Measurements from ENCODE around the gene HAGHL. TPM values are rescaled to one million over a fixed set of nuclear protein-coding genes. Genes with fewer than 3 reads are reported as not detected.
A peak's percentile ranks its signal among the peaks of the same experiment; 100 is the strongest.

HAGHL gene
- total and polyA plus RNA-seq, 2 of the 8 experiments (the other 6 are each of a cell fraction or from before 2014, with no cell fraction given) = 26.6 to 26.9 TPM

GRCh38 chr16:714558-715476 lies 12.1 kb upstream of the HAGHL start, which contains the start of gene METRN:
Gene METRN, plus strand, starts transcription at chr16:715118. Its CDS starts 172 bp downstream, at chr16:715290.
- Histone ChIP-seq H3K56ac (replicated peaks; ENCODE audit: insufficient read length, low read depth, low read length) (no peak within 1 kb of the TSS), H3K18ac (ENCODE audit: extremely low read depth, low read length) (peak within 1 kb of the TSS; percentile 48), H3K9me3 (ENCODE audit: insufficient read depth in 2 of 2, low read depth in 1 of 2, low read length in 1 of 2) (no peaks in the 10 kb centered on the region), H4K5ac (ENCODE audit: insufficient read length, low read depth, low read length) (no peak within 1 kb of the TSS), H3K4me2 (ENCODE audit: insufficient read depth in 1 of 2, low read depth in 2 of 2, low read length in 2 of 2) (peak within 1 kb of the TSS; percentile 53 to 83), H4K20me1 (replicated peaks in 1 of 2; ENCODE audit: control insufficient read depth in 1 of 2, insufficient read depth in 2 of 2, low read length in 2 of 2) (peaks cover 2 to 8% of the 10 kb centered on the region in 2 experiments), H2BK5ac (ENCODE audit: low read depth, low read length) (no peak within 1 kb of the TSS; the same call in 1 of the 2 replicates), H2BK15ac (ENCODE audit: low read length) (no peak within 1 kb of the TSS), H3K79me2 (ENCODE audit: control insufficient read depth in 1 of 2, insufficient read depth in 2 of 2, low read length in 2 of 2) (no peaks in the 10 kb centered on the region), H2BK120ac (replicated peaks; ENCODE audit: low read depth, low read length) (no peak within 1 kb of the TSS), H2AK5ac (ENCODE audit: low read depth, low read length) (peak within 1 kb of the TSS; percentile 75; the same call in 1 of the 2 replicates), H3K23ac (ENCODE audit: insufficient read length) (no peak within 1 kb of the TSS), H3K4me3 (ENCODE audit: extremely low read depth in 1 of 4, insufficient read depth in 2 of 4, low read depth in 3 of 4, low read length in 4 of 4) (peak within 1 kb of the TSS; percentile 41 to 74 (median 44); a peak in 7 of 8 replicates), H3K23me2 (ENCODE audit: low read depth, low read length) (peaks cover 11% of the 10 kb centered on the region; the same call in 1 of the 2 replicates), H3K27me3 (replicated peaks in 1 of 4; ENCODE audit: control insufficient read depth in 3 of 4, extremely low read depth in 1 of 4, insufficient read depth in 3 of 4, low read length in 3 of 4) (peaks cover 0 to 51% (median 27%) of the 10 kb centered on the region in 4 experiments; a peak in 6 of 7 replicates), H3K9ac (replicated peaks in 1 of 4; ENCODE audit: extremely low read depth in 1 of 4, low read depth in 3 of 4, low read length in 3 of 4) (peak within 1 kb of the TSS in 1 of 4 experiments; percentile 54; a peak in 2 of 7 replicates), H3K79me1 (ENCODE audit: low read depth, low read length) (no peaks in the 10 kb centered on the region), H3K36me3 (ENCODE audit: control insufficient read depth in 2 of 4, insufficient read depth in 4 of 4, low read length in 3 of 4) (no peaks in the 10 kb centered on the region), H3K4ac (replicated peaks; ENCODE audit: insufficient read length, low read depth, low read length) (no peak within 1 kb of the TSS), H2BK12ac (ENCODE audit: low read depth, low read length) (no peak within 1 kb of the TSS), H3K4me1 (replicated peaks in 1 of 4; ENCODE audit: control insufficient read depth in 3 of 4, insufficient read depth in 4 of 4, low read length in 3 of 4) (peaks cover 0 to 23% (median 16%) of the 10 kb centered on the region in 4 experiments; a peak in 5 of 7 replicates), H3K14ac (ENCODE audit: insufficient read length) (no peak within 1 kb of the TSS), H4K91ac (replicated peaks; ENCODE audit: insufficient read length, low read length) (no peak within 1 kb of the TSS), H2BK20ac (ENCODE audit: low read length) (no peak within 1 kb of the TSS), H2AFZ (ENCODE audit: low read length) (no peak within 1 kb of the TSS), H4K8ac (ENCODE audit: extremely low read depth, insufficient read depth, low read length) (peak within 1 kb of the TSS; percentile 75), H3K27ac (ENCODE audit: low read depth, low read length) (no peak within 1 kb of the TSS)
- no peak for FAIRE-seq
- peak in 1 of 2 experiments; percentile 95 for DNase-seq (ENCODE audit: low read depth in 1 of 2, low spot score in 2 of 2)
- POLR2A ChIA-PET (ENCODE audit: partially characterized antibody) = interaction anchor here (0.8 to 20.9 kb wide), 11 partner anchors 12 to 86 kb away, joined by 3 to 353 read pairs (median 7); partner anchors contain the start of genes ANTKMT, CCDC78, GNG13 and HAGHL
- WGBS, 2 experiments (ENCODE audit: extremely low coverage in 1 of 2, insufficient coverage in 1 of 2, insufficient read length in 1 of 2, insufficient replicate concordance in 2 of 2, low coverage in 1 of 2, low lambda C conversion rate in 2 of 2, missing lambda C conversion rate in 1 of 2) = 11% methylated on average over 45 of the region's 108 CpGs; no CpG with 5 or more reads in 1 of the 2 experiments
- CTCF ChIA-PET (ENCODE audit: partially characterized antibody) = interaction anchor here (0.8 to 33.4 kb wide), 9 partner anchors 7 to 167 kb away, joined by 3 to 977 read pairs (median 9); partner anchors contain the start of genes ANTKMT, CCDC78, CHTF18 and CIAO3
- TF ChIP-seq ASH2L (IDR thresholded peaks at IDR 0.05; ENCODE audit: low read length) = no peak
- TF ChIP-seq CBX5 (IDR thresholded peaks at IDR 0.05; ENCODE audit: low read depth, low read length) = no peak
- TF ChIP-seq CREB1 (IDR thresholded peaks at IDR 0.05) = no peak
- 0 out of 2 replicates have a peak, but pooled peaks have one; percentile 39 for TF ChIP-seq SP1 (IDR thresholded peaks at IDR 0.05; ENCODE audit: low read depth, low read length)
- TF ChIP-seq FOSL1 (IDR thresholded peaks at IDR 0.05; ENCODE audit: insufficient read depth, low read depth, low read length) = no peak

Data from H1 (cell line).